WI38 (cell line): Measurements from ENCODE around the gene ARFIP1.
"Not testable (repeated sequence)": the region's sequence is repeated elsewhere in the genome, so short reads cannot be mapped to it uniquely, and the experiment has no call there.

Source experiments
- H3K4me3 ChIP-seq: 2 replicates; pipeline ENCODE4 v1.5.1; 2011; ENCODE audit warnings: low read depth, mild to moderate bottlenecking, control low read depth, low read length
- TF ChIP-seq, protein P1 (sequence below): IDR thresholded peaks from 2 replicates; pipeline ENCODE4 v1.5.1; 2012; ENCODE audit warnings: low read depth, mild to moderate bottlenecking, control low read depth, low read length

The ARFIP1 gene

DNA sequence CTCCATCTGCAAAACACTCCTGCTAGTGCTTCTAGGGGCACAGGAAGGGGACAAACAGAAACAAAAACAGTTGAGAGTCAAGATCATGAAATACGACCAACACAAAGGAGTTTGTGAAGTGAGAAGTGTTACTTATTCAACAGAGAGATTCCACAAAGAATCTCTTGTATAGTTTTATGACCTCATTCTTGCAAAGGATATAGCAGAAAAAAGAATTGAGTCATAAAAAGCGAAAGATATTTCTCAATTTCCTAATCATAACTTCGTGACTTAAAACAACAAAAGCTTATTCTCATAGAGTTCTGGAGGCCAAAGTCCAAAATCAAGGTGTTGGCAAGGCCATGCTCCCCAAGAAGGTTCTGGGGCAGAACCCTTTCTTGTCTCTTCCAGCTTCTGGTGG lies 40.9 kb upstream of the ARFIP1 start:
- H3K4me3 ChIP-seq, result no peak overlapping the region

DNA sequence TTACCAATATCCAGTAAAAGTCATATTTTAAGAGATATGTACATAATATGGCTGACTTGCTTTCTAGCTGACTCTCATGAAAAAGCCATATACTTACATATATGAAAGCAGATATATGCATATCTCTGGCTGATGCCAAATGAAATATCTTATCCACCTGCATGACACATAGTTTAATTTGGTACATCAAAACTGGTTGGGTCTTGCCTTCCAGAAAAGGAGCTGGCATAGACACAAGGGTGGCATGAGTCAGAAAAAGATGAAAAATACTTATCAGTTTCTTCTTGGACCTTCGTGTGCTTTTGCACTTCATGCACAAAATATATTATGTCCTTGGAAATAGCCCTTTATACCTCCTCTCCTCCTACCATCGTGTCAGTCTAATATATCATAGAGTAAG lies 32.3 kb upstream of the ARFIP1 start:
- TF ChIP-seq, protein P1, sequence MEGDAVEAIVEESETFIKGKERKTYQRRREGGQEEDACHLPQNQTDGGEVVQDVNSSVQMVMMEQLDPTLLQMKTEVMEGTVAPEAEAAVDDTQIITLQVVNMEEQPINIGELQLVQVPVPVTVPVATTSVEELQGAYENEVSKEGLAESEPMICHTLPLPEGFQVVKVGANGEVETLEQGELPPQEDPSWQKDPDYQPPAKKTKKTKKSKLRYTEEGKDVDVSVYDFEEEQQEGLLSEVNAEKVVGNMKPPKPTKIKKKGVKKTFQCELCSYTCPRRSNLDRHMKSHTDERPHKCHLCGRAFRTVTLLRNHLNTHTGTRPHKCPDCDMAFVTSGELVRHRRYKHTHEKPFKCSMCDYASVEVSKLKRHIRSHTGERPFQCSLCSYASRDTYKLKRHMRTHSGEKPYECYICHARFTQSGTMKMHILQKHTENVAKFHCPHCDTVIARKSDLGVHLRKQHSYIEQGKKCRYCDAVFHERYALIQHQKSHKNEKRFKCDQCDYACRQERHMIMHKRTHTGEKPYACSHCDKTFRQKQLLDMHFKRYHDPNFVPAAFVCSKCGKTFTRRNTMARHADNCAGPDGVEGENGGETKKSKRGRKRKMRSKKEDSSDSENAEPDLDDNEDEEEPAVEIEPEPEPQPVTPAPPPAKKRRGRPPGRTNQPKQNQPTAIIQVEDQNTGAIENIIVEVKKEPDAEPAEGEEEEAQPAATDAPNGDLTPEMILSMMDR, result no peak
- no peak overlapping the region for H3K4me3 ChIP-seq

More for the DNA sequence above, 40.9 kb upstream of the ARFIP1 start:
- TF ChIP-seq, protein P1, result no peak

DNA sequence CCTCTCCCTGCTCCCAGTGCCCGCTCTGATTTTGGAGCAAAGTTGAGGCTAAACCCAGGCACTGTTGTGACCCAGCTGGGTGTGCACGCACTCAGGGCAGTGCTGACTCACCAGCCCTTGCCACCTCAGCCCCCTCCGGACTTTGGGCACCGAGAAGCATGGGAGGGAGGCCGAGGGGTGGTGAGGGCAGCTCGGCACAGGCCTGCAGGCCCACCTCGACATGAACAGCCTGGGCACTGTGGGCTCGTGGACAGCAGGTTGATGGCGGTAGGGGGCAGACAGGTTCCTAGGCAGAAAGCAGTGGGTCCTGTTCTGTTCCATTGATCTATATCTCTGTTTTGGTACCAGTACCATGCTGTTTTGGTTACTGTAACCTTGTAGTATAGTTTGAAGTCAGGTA lies 31.1 kb upstream of the ARFIP1 start:
- TF ChIP-seq, protein P1, result no peak

DNA sequence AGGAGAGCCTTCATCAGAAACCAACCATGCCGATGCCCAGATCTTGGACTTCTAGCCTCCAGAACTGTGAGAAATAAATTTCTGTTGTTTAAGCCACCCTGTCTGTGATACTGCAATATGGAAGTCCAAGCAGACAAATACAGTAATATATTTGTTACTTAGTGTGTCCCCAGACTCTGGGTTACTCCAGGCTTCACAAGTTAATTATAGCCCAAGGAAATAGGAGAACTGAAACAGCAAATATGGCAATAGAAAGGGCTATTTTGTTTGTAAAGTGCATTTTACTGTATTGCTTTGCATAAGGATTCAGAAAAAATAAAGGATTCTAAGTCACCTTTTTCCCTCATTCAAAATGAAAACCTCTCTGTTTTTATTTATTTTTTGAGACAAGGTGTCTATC lies 16.0 kb upstream of the ARFIP1 start:
- TF ChIP-seq, protein P1, result no peak
- H3K4me3 ChIP-seq, result no peak overlapping the region

More for the DNA sequence above, 31.1 kb upstream of the ARFIP1 start:
- no peak overlapping the region for H3K4me3 ChIP-seq

DNA sequence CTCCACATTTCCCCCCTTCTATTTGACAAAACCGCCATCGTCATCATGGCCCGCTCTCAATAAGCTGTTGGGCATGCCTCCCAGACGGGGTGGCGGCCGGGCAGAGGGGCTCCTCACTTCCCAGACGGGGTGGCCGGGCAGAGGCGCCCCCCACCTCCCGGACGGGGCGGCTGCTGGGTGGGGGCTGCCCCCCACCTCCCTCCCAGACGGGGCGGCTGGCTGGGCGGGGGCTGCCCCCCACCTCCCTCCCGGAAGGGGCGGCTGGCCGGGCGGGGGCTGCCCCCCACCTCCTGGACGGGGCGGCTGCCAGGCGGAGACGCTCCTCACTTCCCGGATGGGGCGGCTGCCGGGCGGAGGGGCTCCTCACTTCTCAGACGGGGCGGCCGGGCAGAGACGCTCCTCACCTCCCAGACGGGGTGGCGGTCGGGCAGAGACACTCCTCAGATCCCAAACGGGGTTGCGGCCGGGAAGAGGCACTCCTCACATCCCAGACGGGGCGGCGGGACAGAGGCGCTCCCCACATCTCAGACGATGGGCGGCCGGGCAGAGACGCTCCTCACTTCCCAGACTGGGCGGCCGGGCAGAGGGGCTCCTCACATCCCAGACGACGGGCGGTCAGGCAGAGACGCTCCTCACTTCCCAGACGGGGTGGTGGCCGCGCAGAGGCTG lies 14.6 kb upstream of the ARFIP1 start:
- H3K4me3 ChIP-seq, result not testable (repeated sequence)

DNA sequence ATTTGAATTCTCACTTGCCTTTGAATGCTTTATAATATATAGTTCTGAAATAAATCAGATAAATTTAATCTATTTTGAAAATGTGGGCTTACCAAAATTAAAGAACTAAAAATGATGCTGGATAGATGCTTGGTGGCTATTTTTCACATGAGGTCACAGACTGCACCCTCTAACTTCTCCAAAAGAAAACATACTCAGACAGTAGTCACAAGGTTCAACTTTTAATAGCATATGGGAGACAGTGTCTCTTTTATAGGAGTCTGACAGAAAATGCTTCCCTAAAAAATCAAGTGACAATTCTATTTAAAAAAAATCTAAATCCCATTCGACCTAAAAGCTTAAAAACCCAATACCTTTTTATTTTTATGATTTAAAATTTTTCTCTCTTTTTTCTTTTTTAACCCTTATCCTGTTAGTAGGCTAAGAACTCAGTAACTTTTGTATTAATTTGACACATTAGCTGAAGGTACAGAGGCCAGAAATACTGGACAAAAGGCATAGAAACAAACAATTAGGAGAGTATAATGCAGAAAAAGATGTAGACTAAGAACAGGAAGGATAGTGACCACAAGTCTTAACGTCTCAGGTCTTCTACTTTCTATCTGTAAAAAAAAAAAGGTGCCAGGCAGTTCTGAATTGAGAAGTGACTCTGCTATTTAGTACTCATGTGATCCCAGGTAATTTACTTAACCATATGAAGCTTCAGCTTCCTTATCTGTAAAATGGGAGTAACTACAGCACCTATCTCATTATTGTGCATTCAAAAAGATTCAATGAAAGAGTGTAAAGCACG lies 7.8 kb upstream of the ARFIP1 start:
- no peak overlapping the region for H3K4me3 ChIP-seq
- TF ChIP-seq, protein P1, result no peak

DNA sequence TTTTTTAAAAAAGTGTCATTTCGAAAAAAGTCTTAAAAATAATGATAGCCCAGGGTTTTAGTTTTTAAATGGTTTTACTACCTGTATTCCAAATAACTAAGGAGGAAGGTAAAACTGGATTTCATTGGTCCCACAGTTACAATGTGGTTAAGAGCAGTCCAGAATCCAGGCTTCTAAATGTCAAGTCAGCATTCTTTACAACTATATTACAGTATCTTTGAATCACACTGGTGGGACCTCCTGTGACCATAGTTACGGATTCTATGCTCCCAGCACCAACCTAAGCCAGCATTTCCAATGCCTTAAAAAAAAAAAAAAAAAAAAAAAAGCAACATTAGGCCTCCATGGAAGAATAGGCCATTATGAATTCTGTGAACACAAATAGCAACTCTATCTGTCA lies 6.4 kb upstream of the ARFIP1 start:
- TF ChIP-seq, protein P1, result no peak
- H3K4me3 ChIP-seq, result no peak overlapping the region

DNA sequence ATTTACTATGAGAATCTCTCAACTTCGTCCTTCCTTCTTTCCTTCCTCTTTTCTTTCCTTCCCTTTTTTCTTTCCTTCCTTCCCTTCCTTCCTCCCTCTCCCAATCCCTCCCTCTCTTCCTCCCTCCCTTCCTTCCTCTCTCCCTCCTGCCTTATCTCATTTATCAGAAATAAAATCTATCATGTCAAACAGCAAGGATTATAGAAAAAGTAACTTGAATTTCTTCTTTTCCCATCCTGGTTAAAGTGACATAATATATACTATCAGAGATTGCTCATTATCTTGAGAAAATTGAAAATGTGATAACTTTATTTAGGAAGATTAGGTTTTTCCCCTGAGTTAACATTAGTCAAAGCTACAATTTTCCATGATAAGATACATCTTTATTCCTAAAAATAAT lies 5.8 kb upstream of the ARFIP1 start:
- TF ChIP-seq, protein P1, result no peak
- no peak overlapping the region for H3K4me3 ChIP-seq
